K562 (cell line): ENCODE measurements around the gene BMF.

Experiments used
- BRF2 ChIP-seq: IDR thresholded peaks from 3 replicates; pipeline ENCODE4 v1.6.1; 2011; ENCODE audit warnings: borderline replicate concordance, mild to moderate bottlenecking; ENCODE audit not compliant: insufficient read length, insufficient read depth
- FOXM1 ChIP-seq, 2 experiments: fragments of 450-650 bp in 1 of 2; sonication (generic) in 1 of 2; formaldehyde crosslinking in 1 of 2; IDR thresholded peaks; 2 replicates each; pipeline versions ENCODE4 v1.6.1 to v1.9.0; 2017 to 2022; ENCODE audit warnings: low read depth in 2 of 2, mild to moderate bottlenecking in 2 of 2, missing genetic modification reagents in 1 of 2, moderate library complexity in 1 of 2
- POLR2AphosphoS2 ChIP-seq: IDR thresholded peaks from 2 replicates; pipeline ENCODE4 v1.6.1; 2012; ENCODE audit warnings: low read length, improper control_type of control experiment
- TRIM28 ChIP-seq: fragments of 450-650 bp; IDR thresholded peaks from 2 replicates; pipeline ENCODE4 v1.6.1; 2017
- ZBTB12 ChIP-seq: fragments of 250-450 bp; sonication (Bioruptor Pico); IDR thresholded peaks from 2 replicates; pipeline ENCODE4 v1.4.0; 2020
- ZNF274 ChIP-seq: IDR thresholded peaks from 2 replicates; pipeline ENCODE4 v1.6.1; 2011; ENCODE audit warnings: low read depth, mild to moderate bottlenecking, low read length, moderate library complexity, borderline replicate concordance
- ZNF717 ChIP-seq: fragments of 250-450 bp; sonication (Bioruptor Pico); IDR thresholded peaks from 2 replicates; pipeline ENCODE4 v1.5.0; 2021
- TF ChIP-seq, protein P1 (sequence below), 3 experiments: IDR thresholded peaks in 2 of 3; conservative IDR thresholded peaks in 1 of 3; 2 replicates each; pipeline ENCODE4 v1.5.1; 2011 to 2012; ENCODE audit warnings: low read length in 3 of 3, mild to moderate bottlenecking in 3 of 3, control low read depth in 2 of 3, improper control_type of control experiment in 1 of 3, inconsistent platforms in 1 of 3, low read depth in 1 of 3, mixed read lengths in 1 of 3, moderate library complexity in 1 of 3; ENCODE audit not compliant: insufficient read depth in 2 of 3
- TF ChIP-seq, protein P2 (sequence below), 2 experiments: IDR thresholded peaks; 2 replicates each; pipeline ENCODE4 v1.6.1; 2012; ENCODE audit warnings: improper control_type of control experiment in 2 of 2, low read depth in 2 of 2, low read length in 2 of 2, borderline replicate concordance in 1 of 2

DNA sequence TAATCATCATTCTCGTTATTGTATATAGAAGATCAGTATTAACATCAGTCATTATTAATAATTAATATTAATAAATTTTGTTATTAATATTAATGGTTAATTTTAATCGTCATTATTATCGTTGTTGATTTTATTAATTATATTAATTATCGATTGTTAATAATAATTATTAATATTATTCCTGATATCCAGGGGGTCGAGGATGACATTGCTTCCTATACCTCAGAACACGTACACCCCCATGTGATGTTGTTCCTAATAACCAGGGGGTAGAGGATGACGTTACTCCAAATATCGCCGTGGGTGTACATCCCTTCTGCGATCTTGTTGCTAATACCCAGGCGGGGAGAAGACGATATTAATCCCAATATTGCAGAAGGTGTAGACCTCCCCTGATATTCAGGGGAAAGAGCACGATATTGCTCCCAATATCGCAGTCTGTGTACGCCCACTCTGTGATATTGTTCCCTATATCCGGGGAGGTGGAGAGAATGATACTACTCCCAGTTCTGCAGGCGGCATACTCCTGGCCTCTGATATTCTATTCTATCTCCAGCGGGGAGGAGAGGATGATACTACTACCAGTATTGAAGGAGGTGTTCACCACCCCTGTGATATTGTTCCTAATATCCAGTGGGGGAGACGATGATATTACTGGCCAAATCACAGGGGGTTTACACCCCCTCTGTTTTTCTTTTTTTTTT, 22.3 kb upstream of the BMF start:
- TF ChIP-seq, protein P1, sequence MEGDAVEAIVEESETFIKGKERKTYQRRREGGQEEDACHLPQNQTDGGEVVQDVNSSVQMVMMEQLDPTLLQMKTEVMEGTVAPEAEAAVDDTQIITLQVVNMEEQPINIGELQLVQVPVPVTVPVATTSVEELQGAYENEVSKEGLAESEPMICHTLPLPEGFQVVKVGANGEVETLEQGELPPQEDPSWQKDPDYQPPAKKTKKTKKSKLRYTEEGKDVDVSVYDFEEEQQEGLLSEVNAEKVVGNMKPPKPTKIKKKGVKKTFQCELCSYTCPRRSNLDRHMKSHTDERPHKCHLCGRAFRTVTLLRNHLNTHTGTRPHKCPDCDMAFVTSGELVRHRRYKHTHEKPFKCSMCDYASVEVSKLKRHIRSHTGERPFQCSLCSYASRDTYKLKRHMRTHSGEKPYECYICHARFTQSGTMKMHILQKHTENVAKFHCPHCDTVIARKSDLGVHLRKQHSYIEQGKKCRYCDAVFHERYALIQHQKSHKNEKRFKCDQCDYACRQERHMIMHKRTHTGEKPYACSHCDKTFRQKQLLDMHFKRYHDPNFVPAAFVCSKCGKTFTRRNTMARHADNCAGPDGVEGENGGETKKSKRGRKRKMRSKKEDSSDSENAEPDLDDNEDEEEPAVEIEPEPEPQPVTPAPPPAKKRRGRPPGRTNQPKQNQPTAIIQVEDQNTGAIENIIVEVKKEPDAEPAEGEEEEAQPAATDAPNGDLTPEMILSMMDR (IDR thresholded peaks at IDR 0.05 in 2 of 3, conservative IDR thresholded peaks at IDR 0.05 in 1 of 3; ENCODE audit: insufficient read depth in 2 of 3, low read depth in 1 of 3, low read length in 3 of 3) = no peak
- TF ChIP-seq ZNF274 (no peak), POLR2AphosphoS2 (no peak), BRF2 (no peak), TRIM28 (no peak), FOXM1 (IDR thresholded peaks at IDR 0.05; ENCODE audit: low read depth) (no peak), FOXM1 (CRISPR knock-in tag; IDR thresholded peaks at IDR 0.05; ENCODE audit: low read depth) (no peak), ZBTB12 (CRISPR knock-in tag) (no peak), ZNF717 (CRISPR knock-in tag) (no peak)
- TF ChIP-seq, protein P2, sequence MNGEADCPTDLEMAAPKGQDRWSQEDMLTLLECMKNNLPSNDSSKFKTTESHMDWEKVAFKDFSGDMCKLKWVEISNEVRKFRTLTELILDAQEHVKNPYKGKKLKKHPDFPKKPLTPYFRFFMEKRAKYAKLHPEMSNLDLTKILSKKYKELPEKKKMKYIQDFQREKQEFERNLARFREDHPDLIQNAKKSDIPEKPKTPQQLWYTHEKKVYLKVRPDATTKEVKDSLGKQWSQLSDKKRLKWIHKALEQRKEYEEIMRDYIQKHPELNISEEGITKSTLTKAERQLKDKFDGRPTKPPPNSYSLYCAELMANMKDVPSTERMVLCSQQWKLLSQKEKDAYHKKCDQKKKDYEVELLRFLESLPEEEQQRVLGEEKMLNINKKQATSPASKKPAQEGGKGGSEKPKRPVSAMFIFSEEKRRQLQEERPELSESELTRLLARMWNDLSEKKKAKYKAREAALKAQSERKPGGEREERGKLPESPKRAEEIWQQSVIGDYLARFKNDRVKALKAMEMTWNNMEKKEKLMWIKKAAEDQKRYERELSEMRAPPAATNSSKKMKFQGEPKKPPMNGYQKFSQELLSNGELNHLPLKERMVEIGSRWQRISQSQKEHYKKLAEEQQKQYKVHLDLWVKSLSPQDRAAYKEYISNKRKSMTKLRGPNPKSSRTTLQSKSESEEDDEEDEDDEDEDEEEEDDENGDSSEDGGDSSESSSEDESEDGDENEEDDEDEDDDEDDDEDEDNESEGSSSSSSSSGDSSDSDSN (IDR thresholded peaks at IDR 0.05; ENCODE audit: borderline replicate concordance in 1 of 2, low read depth in 2 of 2, low read length in 2 of 2) = no peak
